ENCODE measurements around the gene ARSI. TPM values are rescaled to one million over a fixed set of nuclear protein-coding genes. Genes with fewer than 3 reads are reported as not detected.

The ARSI gene
- polyA plus RNA-seq, 12 donors: 3.6 to 9.9 (median 6.1) TPM; not detected in 1

DNA sequence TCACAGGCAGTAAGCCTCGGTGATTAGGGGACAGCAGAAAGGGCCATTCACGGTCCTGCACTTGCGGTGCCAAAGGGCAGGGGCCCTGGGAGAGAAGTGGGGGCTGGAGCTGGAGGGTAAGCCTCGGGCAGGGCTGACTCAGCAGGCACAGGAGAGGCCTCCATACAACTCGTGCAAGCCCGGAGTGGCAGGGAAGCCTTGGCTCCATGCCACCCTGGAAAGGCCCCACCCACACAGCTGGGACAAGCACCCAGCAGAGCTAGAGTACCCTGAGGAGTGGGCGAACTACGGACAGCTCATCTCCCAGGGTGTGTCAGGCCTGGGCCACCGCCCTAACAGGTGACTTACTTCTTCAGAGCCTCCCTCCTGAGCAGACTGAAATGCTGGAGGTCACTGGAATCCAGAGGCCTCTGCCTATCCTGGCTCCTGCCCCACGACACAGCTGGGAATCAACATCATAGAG lies 7.5 kb downstream of the ARSI start:
- no peak for DNase-seq

DNA sequence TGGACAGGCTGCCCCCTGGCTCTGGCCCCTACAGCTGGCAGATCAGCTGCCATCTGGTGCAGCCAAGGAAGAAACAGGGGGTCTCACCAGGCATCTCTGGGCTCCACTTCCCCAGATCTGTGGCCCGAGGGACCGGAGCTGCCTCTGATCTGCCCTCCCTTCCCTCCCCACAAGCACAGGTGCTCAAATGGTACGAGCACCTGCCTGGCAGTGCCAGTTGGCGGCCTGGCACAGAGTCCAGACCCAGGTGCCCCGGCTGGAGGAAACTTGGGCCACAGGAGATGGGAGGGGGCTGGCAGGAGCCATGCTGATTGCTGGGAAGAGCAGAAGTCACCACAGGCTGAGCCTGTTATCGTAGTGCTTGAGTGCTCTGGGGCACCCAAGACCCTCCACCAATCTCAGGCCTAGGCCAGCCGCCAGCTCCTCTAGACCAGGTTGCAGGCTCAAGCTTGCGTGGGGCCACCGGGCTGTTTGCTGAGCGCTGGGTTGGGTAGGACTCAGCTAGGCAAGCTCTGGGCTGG lies 8.1 kb downstream of the ARSI start:
- no peak for DNase-seq

DNA sequence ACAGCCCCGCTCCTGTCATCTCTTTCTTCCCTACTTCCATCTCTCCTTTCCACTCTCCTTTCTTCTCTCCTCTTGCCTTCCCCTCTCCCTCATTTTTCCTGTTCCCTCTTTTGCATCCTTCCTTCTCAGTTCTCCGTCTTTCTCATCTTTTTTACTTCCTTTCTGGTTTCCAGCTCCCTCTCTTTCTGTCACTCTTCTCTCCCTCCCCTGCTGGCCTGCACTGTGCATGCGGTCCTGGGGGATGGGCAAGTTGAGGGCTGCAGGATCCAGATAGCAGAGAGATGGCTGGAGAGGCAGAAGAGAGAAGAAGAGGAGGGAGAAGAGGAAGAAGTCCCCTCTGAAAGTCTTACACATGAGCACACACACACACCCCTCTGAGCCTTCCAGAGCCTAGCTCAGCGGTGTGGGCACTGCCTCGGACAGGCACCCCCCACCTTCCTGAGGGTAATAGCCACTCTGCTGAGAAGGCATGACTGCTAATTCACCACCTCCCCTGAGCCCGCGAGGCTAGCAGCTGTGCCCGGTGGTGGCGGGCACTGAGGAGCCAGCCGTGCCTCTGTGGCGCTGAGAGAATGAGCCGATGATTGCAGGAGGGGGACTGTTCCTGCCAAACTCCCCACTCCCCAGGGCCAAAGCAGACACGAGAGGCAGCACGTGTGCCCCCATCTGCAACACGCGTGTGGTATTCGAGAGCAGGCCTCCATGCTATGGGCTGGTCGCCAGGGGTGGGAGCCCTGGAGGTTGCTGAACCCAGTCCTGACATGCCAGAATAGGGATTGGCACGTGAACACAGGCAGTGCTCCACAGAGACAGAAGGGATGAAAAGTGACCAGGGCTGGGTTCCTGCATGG lies 9.4 kb downstream of the ARSI start:
- no peak for DNase-seq

DNA sequence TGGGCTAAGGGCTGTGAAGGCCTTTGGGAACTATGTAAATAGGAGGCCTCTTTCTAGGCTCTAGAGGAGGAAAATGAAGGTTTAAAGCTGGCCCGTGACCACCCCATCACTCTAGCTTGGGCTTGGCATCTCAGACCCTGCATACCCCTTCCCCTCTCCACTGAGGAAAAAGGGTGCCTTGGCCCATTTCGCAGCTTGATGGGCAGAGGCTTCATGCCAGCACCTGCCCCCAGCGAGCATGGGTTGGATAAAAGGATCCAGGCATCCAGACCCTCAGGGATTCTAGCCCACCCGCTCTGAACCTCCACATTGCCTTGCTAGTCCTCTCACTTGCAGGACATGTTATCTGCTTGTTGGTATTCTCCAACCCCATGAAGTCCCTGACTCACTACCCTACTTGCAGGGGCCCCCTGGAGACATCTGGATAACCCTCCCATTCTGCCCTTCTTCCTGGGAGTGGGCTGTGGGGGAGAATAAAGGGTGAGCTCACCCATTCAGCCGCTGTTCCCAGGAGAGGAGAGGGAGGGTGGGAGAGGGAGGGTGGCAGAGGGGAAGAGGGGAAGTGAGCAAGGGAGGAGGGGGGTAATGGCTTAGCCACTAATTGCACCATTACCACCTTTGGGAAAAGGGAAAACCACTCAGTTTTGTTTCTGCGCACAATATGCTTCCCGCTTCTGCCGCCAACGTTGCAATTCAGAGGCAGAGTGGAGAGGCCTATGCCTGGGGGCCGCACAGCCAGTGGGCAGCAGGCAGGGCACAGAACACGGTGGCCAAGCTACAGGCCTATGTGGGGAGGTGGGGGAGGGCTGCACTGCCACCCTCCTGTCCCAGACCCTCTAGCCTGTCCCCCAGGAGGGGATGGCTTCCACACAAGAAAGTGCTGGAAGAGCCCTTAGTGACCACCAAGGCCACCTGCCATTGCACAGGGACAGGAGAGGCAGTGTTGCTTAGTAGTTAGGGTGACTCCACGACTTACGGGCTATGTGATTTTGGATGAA lies 11.0 kb downstream of the ARSI start:
- DNase-seq: no peak

DNA sequence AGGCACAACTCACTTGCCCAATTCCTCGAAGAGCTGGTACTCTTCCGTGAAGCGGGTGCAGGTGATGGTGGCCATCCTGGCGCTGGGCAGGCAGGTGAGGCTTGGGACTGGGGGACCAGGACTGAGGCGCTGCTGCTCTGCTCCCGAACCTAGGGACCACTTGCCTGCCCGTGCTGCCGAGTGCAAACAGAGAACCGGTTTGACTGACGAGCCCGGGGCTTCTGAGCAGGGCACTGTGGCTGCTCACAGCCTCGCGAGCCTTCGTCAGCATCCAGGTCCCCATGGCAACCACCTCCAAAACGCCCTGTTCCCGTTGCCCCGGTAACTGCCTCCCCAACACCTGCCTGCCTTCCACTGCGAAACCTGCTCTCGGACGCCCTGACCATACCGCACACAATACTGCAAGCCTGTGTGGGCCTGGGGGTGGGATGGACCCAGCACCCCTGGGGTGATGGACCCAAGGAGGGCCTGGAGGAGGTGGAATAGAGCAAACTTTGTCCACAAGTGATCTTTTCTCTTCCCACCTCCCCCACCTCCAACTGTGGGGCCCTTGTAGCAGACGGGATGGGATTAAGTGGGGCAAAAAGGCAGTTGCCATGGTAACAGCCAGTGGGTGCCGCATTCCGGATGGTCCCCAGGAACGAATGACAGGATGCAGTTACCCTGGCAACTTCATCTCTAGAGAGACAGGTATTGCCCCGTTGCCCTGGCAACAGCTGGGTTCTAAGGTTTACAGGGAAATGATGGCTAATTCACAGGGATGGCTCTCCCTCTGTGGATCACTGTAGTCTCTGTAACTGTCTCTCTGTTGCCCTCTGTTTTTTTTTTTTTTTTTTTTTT lies 12.9 kb downstream of the ARSI start, which contains the start of gene CAMK2A:
Gene CAMK2A, minus strand, starts transcription at position 223 of the 840 bp plus-strand sequence. Its CDS starts 148 bp downstream, at position 75.
- DNase-seq: no peak

DNA sequence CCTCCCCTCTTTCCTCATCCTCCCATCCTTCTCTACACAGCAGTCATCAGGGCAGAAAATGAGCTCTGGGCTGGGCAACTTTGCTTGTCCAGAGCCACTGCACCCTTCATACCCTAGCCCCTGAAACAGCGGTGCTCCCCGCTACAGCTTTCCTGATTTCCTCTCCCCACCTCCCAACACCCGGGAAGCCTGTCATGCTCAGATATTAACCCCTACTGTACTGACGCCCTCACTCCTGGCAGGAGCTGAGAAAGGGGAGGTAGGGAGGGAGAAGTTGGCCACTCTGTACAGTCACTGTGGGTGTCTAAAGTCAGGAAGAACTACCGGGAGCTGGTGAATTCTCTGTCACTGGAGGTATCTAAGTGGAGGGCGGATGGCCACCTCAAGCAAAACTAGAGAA lies 13.9 kb downstream of the ARSI start:
- DNase-seq: no peak

DNA sequence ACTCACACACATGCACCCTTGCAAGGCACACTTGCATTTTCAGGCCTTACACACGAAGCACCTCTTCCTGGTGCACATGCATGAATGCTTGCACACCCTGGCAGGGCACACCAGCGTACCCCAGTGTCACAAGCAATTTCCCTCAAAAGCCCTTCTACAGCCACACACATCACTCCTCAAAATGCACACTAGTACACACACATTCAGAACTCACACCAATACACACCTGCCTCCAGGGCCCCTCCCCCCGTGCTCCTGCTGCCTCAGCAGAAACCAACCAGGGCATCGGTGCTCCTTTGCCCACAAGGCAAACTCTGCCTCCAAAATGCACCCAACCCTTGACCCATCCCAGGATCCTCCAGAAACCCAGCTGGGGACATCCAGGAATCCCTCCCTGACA lies 14.3 kb downstream of the ARSI start:
- DNase-seq: no peak

DNA sequence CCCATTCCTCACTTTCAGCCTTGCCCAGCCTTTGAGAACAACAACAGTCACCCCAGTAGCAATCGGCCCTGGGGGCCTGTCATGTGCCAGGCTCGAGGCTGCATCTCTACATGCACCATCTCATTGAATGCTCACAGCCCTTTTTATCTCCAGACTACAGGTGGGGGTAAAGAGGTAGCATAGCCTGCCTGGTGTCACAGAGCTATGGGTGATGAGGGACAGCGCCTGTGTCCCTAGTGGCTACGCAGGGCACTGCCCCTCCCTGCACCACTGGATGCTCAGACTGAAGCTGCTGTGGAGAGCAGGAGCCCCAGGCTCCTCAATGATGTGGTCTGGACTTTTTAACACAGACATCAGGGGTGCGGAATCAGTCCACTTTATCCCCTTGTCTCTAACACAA lies 15.9 kb downstream of the ARSI start:
- DNase-seq: no peak

DNA sequence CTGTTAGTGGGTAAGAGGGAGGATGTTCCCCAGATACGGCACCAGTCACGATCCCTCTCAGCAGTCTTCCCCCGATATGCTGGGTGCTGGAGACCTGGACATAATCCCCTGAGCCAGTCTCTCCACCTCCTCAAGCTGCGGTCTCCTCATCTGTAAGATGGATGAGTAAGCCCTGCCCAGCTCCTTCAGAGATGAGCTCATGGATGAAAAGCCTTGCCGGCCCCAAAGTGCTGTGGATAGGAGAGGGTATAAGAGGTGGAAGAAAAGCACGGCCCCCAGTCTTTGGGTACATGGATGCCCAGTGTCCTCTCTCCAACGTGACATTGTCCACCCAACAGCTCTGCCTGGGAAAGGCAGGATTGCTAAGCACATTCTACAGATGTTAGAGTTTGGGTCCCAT lies 17.6 kb downstream of the ARSI start:
- DNase-seq: no peak

DNA sequence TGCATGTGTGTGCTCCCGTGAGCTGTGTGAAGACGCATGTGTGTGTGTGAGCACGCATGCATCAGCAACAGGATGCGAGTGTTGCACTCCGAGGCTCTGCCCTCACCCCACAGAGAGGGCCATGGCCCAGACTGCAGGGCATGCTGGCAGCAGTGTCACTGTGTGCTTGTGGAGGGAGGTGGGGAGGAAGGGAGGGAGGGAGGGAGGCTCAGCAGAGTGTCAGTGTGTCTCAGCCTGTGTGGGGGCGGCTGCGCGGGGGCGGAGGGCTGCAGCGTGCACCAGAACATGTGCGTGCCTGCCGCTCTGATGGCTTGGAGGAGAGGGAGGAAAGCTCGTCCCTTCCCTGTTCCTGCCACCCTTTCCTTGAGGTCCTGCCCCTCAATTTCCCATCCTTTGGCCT lies 18.4 kb downstream of the ARSI start:
- no peak for DNase-seq

DNA sequence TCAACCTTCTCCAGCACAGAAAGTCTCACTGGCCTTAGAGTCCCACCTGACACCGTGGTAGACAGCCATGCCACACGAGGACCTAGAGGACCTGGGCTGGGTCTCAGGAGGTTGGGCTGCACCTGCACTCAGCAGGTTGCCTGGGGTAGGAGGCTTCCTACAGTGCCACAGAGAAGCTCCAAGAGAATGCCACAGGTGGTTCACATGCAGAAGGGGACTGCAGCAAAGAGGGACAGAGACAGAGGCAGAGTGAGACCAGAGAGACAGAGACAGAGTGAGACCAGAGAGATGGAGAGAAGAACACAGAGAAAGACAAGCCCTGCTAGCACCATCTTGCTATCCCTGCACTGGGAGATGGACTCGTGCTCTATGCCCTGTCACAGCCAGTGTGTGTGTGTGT lies 18.8 kb downstream of the ARSI start:
- DNase-seq: no peak

DNA sequence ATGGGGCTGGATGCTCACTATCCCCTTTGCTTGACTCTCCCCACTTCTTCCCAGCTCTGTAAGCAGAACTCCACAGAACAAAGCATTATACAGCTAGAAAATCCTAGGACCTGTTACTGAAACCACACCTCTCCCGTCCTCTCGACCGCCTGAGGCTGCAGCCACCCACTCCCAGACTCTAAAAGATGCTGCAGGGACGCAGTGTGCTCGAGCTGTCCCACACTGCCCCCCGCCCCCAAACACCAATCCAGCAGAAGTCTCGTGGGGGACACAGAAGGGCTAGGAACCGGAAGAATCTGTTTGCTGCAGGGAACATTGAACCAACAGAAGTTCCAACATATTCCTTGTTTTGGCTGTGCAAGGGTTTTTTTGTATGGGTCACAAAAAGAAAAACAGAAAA lies 20.7 kb downstream of the ARSI start:
- DNase-seq: no peak

DNA sequence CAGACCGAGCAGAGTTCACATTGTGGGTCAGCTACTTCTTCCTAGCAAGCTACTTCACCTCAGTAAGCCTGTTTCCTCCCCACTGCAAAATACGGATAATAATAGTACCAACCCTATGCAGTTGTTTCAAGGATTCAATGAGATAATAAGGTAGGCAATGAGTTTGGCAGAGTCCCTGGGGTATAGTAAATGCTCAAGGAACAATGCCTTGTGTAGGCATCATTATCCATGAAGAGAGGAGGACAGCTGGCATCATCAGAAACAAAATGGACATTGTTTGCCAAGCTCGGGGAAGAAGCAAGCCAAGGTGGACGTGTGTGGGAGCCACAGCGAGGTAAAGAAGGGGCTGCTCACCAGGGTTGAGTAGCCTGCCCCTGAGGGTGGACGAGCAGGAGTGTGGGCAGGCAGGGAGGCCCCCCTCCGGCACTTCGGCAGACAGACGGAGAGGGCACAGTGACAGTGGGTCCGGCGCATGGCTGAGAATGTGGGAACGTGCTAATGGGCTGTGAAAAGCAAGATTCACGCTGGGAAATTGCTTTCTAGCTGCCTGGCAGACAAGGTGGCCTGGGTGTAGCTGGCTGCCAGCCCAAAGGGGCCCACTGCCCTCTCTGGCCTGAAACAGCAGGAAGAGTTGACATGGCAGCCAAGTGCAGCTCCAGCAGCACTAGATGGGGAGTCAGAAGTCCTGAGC lies 23.2 kb downstream of the ARSI start:
- DNase-seq: no peak

DNA sequence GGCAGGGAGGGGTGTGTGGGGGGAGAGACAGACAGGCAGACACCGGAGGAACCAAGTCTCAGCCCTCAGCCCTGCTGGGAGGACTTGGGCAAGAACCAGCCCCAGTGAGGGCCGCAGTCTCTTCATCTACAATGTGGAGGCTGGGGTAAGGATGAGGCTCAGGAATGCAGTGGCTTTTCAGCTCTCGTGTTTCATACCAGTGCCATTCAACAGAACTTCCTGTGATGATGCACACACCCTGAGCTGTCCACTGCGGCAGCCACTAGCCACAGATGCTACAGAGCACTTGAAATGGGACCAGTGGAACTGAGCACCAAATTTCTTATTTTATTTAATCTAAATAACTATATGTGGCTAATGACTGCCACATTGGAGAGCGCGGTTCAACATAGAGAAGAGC lies 23.8 kb downstream of the ARSI start:
- no peak for DNase-seq

DNA sequence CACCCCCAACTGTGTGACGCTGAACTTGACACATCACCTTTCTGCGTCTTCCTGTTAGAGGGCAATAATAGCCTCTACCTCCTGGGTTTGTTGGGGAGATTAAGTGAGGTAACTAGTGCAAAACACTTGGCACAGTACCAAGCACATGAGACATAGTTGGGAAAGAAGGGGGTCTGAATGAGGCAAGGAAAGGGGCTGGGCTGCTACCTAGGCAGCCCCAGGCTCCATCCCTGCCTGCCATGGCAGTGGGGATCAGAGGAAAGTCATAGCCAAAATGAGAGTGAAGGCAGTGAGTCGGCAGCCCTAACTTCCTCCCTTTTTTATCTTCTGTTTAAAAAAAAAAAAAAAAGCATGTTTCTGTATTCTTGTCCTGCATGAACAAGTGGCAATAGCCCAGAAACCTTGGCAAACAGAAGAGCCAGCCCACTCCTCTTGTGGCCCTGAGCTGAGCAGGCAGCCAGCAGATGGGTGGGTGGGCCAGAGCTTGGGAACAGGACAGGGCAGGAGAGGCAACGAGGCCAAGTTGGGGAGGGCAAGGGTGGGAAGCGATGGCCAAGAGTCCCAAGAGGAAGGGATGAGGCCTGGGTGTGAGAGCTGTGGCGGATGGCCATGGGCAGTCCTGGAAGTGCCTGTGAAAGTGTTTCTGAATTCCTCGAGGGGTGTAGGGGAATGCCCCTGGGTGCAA lies 24.5 kb downstream of the ARSI start:
- no peak for DNase-seq

DNA sequence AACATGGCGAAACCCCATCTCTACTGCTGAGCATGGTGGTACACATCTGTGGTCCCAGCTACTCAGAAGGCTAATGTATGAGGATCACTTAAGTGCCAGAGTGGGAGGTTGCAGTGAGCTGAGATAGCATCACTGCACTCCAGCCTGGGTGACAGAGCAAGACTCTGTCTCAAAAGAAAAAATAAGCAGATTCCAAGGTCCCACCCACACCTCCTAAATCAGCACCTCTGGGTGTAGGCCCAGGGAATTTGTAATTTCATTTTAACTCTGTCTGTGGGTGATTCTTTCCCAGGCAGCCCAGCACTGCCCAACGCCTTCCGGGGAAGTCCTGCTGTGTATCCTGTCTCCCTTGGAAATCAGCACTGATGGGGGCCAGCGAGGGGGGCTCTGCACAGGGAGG lies 25.7 kb downstream of the ARSI start:
- no peak for DNase-seq

DNA sequence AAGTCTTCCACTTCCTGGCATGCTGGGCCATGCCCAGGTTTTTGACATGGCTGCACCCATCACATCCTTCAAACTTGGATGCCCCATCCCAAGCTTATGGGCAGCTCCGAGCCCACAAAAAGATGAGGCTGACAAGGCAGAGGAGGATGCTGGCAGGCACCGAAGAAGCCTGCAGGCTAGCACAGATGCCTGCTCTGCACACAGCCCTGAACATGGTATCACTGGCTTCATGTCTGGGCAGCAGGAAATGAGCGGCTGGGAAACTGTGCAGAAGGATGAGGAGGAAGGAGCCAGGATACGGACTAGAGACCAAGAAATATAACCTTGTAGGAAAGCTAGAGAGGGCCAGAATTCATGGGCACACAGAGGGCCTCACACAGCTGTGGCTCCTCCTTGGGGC lies 27.9 kb downstream of the ARSI start:
- no peak for DNase-seq

DNA sequence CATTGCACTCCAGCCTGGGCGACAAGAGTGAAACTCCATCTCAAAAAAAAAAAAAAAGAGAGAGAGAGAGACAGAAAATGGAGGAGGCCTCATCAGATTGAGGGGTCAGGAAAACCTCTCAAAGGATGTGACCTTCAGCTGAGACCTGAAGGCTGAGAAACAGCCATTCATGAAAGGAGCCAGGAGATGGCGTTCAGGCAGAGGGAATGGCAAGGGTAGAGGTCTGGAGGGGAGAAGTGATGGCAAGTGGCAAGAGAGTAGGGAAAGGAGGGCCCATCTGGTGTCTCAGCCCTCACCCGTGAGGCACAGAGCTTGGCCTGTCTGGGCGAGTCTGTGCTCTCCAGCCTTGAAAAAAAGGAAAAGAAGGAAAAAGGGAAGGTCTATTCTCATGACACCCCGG lies 30.2 kb downstream of the ARSI start:
- DNase-seq: no peak

DNA sequence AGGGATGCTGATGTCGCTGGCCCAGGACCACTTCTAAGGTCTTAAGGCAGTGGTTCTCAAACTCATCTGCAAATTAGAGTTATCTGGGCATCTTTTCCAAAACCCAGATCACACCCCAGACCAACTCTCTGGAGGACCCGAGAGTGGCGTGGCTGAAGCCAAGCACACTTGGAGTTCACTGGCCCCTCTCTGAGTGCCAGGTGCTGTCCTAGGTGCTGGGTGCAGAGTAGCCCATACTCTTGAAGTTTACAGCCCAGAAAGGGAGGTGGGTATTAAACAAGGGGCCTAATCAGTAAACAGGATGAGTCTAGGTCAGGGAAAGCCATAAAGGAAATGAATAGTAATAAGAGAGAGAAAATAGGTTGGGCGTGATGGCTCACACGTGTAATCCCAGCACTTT lies 30.8 kb downstream of the ARSI start:
- DNase-seq: no peak

DNA sequence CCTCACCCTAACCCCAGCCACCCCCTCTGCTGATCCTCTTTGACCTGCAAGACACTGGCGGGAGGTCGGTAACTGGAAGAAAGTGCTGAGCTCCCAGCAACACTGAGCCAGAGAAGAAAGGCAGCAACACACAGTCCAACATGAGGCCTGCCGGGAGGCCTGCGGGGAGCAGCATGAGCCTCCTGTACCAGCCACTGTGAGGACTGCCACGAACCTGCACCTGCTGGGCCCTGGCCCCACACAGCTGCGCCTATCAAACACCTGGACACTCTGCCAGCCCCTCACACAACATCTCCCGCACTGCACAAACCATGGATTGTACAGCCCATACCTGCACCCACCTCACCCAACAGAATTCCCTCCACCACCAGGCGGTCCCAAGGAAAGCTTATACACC lies 31.4 kb downstream of the ARSI start:
- DNase-seq: no peak

All from muscle of arm (tissue), 12 donors.